GM10847 (cell line): ENCODE results near the gene HK2.

Source experiments
- POLR2A ChIP-seq: IDR thresholded peaks from 2 replicates; pipeline ENCODE4 v1.6.1; 2011; ENCODE audit not compliant: insufficient read length; ENCODE audit errors: extremely low read depth

The HK2 gene

GRCh38 chr2:74869517-74869916 lies 35.6 kb downstream of the HK2 start:
- TF ChIP-seq POLR2A, result no peak

GRCh38 chr2:74870951-74871350 lies 37.0 kb downstream of the HK2 start:
- TF ChIP-seq POLR2A, result no peak

- no peak for TF ChIP-seq POLR2A
These were observed 37.5 kb downstream of the HK2 start for GRCh38 chr2:74871414-74871813.

- no peak for TF ChIP-seq POLR2A
These were observed 38.5 kb downstream of the HK2 start for GRCh38 chr2:74872389-74872836.

GRCh38 chr2:74873012-74873665 lies 39.2 kb downstream of the HK2 start:
- no peak for TF ChIP-seq POLR2A

GRCh38 chr2:74873678-74874640 lies 40.0 kb downstream of the HK2 start:
- no peak for TF ChIP-seq POLR2A

- TF ChIP-seq POLR2A, result no peak
These were observed 42.4 kb downstream of the HK2 start for GRCh38 chr2:74876081-74876886.

- TF ChIP-seq POLR2A, result no peak
These were observed 43.4 kb downstream of the HK2 start for GRCh38 chr2:74877376-74877775.

- TF ChIP-seq POLR2A, result no peak
These were observed 44.0 kb downstream of the HK2 start for GRCh38 chr2:74877781-74878433.

GRCh38 chr2:74878551-74878950 lies 44.6 kb downstream of the HK2 start:
- TF ChIP-seq POLR2A, result no peak

- no peak for TF ChIP-seq POLR2A
These were observed 46.3 kb downstream of the HK2 start for GRCh38 chr2:74880054-74880728.

GRCh38 chr2:74881176-74881575 lies 47.2 kb downstream of the HK2 start:
- TF ChIP-seq POLR2A, result no peak

- no peak for TF ChIP-seq POLR2A
These were observed 47.8 kb downstream of the HK2 start for GRCh38 chr2:74881626-74882298.

- no peak for TF ChIP-seq POLR2A
These were observed 48.4 kb downstream of the HK2 start for GRCh38 chr2:74882299-74882687.
